ENCODE measurements around the gene STYXL1.
"Not testable (repeated sequence)": the region's sequence is repeated elsewhere in the genome, so short reads cannot be mapped to it uniquely, and the experiment has no call there.

Gene STYXL1

GRCh38 chr7:76047811-76048667, at the start of gene STYXL1, which contains the start of gene MDH2:
STYXL1 (minus strand) TSS chr7:76048000; CDS start chr7:76030523, 17,477 bp downstream.
MDH2 (plus strand) TSS chr7:76048106; CDS start chr7:76048161, 55 bp downstream.
- peak; percentile 83 for DNase-seq

- no peak for DNase-seq
These were observed 48.1 kb upstream of the STYXL1 start for GRCh38 chr7:76095908-76096307.

GRCh38 chr7:76094326-76094725, 46.5 kb upstream of the STYXL1 start:
- not testable (repeated sequence) for DNase-seq

- not testable (repeated sequence) for DNase-seq
These were observed 45.7 kb upstream of the STYXL1 start for GRCh38 chr7:76093531-76093930.

GRCh38 chr7:76091506-76091905, 43.7 kb upstream of the STYXL1 start:
- DNase-seq = no peak

- no peak for DNase-seq
These were observed 42.2 kb upstream of the STYXL1 start for GRCh38 chr7:76089865-76090475.

- DNase-seq = not testable (repeated sequence)
These were observed 39.6 kb upstream of the STYXL1 start for GRCh38 chr7:76087362-76087791.

- no peak for DNase-seq
These were observed 38.3 kb upstream of the STYXL1 start for GRCh38 chr7:76086070-76086469.

GRCh38 chr7:76084115-76084514, 36.3 kb upstream of the STYXL1 start:
- not testable (repeated sequence) for DNase-seq

- DNase-seq = no peak
These were observed 32.4 kb upstream of the STYXL1 start for GRCh38 chr7:76080204-76080603.

GRCh38 chr7:76077435-76077834, 29.6 kb upstream of the STYXL1 start:
- no peak for DNase-seq

- no peak for DNase-seq
These were observed 29.2 kb upstream of the STYXL1 start for GRCh38 chr7:76076995-76077394.

- no peak for DNase-seq
These were observed 27.2 kb upstream of the STYXL1 start for GRCh38 chr7:76074972-76075370.

- DNase-seq = no peak
These were observed 26.6 kb upstream of the STYXL1 start for GRCh38 chr7:76074306-76074971.

- DNase-seq = no peak
These were observed 25.7 kb upstream of the STYXL1 start for GRCh38 chr7:76073335-76073990.

- no peak for DNase-seq
These were observed 24.7 kb upstream of the STYXL1 start for GRCh38 chr7:76072243-76073148.

GRCh38 chr7:76071316-76072242, 23.8 kb upstream of the STYXL1 start:
- no peak for DNase-seq

- no peak for DNase-seq
These were observed 21.4 kb upstream of the STYXL1 start for GRCh38 chr7:76069238-76069638.

- no peak for DNase-seq
These were observed 19.1 kb upstream of the STYXL1 start for GRCh38 chr7:76066716-76067503.

All from SHP77 treated with DMSO at 0.1 percent for 48 hours (cell line).